Adipose tissue (tissue), 3 donors: Measurements from ENCODE around the gene DCUN1D3. TPM values are rescaled to one million over a fixed set of nuclear protein-coding genes. Genes with fewer than 3 reads are reported as not detected.
"Not testable (repeated sequence)": the region's sequence is repeated elsewhere in the genome, so short reads cannot be mapped to it uniquely, and the experiment has no call there.

Experiments
- H3K27ac ChIP-seq: one replicate; pipeline ENCODE4 v1.5.1; 2013; ENCODE audit warnings: low read depth, low read length
- WGBS, 3 donors: extraction: QIAGEN DNeasy Blood & Tissue Kit; methylation state at CpG; one replicate each; pipeline ENCODE4 v1.1.7; 2013; 5-methylcytosine and 5-hydroxymethylcytosine counted together
- polyA plus RNA-seq, 3 donors: library from polyadenylated mRNA; stranded (reverse); fragments of 200-250 nt; gene quantifications; one replicate each; pipeline ENCODE4 v1.2.3, GENCODE V29; 2013
- donor health status: healthy with polysubstance abuse.
- donor health status: Bipolar disorder and iron deficiency.
- donor health status: healthy.

DCUN1D3 gene
- polyA plus RNA-seq, 3 donors: 2.0 to 18.3 (median 18.3) TPM

DNA sequence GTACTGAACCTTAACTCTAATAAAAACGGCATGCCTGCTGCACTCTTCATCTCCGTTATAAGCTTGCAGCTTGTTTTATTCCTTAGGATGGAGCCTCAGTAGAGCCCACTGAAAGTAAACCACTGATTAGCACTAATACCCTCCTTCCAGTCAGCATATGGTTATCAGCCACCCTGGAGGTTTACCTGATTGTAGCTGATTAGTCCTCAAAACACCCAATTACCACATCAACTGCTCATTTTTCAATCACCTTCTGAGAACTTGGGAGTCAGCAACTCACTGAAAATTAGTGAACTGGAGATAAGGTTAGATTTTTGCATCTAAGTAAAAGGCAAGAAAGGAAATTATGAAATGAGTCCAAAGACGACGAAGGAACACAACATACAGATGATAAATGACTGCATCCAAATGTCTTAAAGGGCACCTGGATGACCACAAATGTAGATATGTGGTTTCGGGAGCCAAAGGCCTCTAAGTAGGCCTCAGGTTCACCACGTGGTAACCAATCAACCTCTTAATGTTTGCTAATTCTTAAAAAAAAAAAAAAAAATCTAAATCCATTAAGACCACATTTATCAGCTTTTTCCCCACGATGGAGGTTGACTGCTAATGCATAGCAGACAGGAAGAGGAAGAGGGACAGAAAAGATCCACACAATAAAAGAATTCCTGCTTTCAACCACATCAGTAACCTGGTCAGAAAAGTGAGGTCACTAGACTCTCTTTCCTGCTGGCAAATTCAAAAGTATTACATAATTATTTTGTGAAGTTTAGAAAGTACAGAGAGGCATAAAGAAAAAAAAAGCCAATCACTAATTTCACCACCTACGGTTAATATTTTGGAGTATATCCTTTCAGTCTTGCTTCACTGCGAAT is 28.0 kb downstream of the DCUN1D3 start:
- 61 to 69% (median 65%) methylated on average over 9 of the region's 9 CpGs for WGBS, 3 donors
- H3K27ac ChIP-seq: no peak overlapping the region

DNA sequence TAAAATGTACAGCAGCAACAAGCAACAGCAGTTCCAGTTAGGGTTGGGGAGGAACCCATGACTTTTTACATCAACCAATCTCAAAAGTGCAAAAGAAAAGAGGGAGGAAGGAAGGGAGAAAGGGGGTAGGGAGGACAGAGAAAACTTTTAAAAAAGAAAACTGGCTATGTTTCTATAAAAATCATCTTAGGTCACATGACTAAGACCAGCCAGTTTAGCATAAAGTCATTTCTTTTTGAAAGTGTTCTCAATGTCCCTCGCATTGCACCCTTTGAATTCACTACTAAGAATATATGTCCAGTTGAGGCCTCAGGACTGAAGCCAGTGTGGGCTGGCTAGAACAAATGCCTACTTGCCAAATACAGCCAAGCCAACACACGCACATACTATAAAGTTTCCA is 28.9 kb downstream of the DCUN1D3 start:
- WGBS, 3 donors: 31 to 75% (median 38%) methylated on average over 2 of the region's 2 CpGs
- H3K27ac ChIP-seq: no peak overlapping the region

DNA sequence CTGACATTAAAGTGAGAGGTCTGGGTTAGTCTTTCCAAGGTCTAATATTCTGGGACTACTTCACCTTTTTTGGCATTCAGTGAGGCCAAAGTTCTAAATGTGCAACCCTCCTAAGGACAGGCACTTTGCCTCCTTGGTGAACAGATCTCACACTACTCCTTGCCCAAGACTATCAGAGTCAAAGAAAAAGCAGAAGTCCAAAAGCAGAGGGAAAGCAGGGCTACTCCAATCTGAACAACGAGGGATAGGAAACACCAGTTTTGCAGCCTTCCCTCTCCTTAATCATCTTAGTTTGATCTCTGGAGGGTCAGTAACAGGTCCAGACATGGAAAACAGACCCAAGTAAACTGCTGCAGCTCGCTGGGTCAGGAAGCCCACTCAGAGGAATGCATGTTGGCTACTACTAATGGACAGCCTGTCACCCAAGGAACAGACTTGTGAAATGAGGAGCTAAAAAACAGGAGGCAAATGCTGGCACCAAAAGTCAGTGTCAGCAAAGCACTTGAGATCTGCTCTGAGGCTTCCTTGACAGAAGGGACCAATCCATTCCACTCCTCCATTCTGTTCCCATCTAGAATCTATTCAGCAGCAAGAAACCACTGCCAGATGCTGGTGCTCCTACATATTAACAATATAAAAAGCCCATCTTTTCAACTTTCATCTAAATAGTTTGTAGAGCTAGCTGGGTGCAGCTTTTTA is 29.9 kb downstream of the DCUN1D3 start:
- H3K27ac ChIP-seq: no peak overlapping the region
- 47 to 77% (median 51%) methylated on average over 2 of the region's 2 CpGs for WGBS, 3 donors

DNA sequence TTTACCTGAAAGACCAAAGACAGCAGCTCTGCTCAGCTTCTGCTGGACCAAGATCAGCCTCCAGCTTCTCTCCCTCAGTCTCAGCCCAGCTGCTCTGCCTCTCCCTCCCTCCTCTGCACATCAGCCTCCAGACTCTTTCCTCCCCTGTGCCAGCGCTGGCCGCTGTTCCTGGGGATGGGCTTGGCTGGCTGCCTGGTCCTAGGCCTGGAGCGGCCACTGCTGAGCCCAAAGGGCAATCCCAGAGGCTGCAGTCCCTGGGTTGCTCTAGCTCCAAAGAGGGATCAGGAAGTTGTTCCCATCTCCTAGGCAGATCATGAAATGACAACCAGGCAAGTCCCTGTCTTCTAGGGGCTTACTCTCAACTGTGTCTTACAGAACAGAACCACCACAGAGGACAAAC is 31.3 kb downstream of the DCUN1D3 start:
- H3K27ac ChIP-seq: no peak overlapping the region
- WGBS, 3 donors: 9 to 28% (median 15%) methylated on average over 3 of the region's 3 CpGs

DNA sequence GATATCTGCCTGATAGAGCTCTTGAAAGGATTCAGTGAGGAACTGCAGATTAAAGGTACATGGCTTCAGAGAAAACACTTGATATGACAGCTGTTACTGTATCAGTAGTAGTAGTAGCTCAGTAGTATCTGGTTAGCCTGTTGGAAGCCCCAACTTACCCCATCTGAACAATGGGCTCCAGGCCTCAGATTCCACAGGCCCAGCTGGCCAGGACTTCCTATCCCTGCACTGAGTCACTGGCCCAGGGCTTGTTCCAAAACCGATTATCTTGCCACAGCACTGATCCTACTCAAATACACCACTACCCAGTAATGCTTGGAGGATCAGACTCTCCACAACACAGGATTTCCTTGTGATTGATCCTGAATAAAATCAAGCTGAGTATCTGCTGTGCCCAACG is 32.6 kb downstream of the DCUN1D3 start:
- 78 to 87% (median 84%) methylated on average over 2 of the region's 2 CpGs for WGBS, 3 donors

DNA sequence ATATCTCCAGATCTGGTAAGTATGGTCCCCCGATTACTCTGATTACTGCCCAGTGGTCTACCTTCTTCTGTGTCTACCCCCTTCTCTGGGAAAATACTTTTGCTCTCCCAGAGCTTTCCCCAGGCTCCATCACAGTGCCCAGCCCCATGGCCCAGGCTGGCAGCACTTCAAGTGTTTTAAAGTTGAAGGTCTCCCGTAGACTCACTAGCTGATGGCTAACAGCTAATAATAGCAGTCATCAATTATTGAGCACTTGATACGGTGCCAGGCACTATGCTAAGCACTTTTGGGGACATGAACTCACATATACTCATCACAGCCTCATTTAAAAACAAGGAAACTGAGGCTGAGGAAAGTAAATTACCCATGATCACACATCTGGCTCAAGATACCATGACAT is 33.4 kb downstream of the DCUN1D3 start:
- 49 to 73% (median 67%) methylated on average over 3 of the region's 3 CpGs for WGBS, 3 donors
- no peak overlapping the region for H3K27ac ChIP-seq

More for the DNA sequence above, 32.6 kb downstream of the DCUN1D3 start:
- H3K27ac ChIP-seq: no peak overlapping the region

DNA sequence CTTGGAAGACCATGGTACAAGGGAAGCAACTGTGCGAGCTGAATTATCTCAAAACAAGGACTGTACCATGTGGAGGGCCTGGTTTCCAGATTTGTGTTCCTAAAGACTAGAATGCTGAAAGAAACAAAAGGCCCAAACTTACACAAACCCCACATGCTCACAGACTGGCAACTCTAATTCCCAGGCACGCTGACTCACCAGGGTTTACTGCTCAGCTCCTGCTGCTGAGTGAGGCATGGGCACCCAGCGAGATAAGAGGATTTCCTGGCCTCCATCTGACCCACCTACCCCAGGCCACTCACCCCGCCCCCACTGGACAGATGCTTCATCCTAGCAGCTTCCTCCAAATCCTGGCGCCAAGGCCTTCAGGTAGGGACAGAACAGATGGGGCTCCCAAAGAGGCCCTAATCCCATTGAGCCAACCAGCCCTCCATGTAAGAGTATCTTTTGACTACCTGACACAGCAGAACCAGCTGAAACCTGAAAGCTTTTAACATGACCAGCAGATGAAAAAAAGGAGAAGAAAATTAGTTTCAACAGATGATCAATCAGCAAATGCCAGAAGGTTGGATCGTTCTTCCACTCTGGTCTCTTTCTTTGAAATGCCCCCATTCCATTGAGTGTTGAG is 33.9 kb downstream of the DCUN1D3 start:
- WGBS, 3 donors: 65 to 69% (median 68%) methylated on average over 6 of the region's 6 CpGs
- no peak overlapping the region for H3K27ac ChIP-seq

DNA sequence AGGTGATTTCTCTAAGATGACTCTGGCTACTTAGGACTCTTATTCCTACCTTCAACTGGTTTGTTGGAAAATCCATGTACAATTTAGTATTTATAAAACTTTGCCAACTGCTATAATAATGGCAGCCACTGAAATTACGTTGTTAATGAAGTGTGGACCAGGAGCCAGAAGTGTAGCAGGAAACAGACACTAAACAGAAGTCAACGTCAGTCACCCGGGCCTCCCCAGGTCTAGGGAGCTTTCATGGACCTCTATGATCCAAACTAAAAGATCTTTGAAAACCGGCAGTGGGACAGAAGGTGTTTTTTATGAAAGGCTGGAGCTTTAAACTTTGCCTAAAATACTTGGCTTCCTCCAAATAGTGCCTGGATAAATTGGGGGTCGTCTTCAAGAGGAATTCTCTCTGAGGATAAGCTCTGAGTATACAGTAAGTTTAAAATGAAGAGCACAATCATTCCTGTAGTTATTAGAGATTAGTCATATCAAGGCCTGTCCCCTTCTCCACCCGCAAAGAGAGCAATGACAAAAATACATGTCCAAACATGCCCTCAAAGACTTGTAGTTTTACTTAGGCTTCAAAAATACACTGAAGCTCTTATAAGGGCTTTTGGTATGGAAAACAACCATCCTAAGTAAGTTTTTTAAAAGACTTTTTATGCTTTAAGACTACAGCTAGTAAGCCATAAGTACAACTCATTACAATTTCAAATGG is 34.6 kb downstream of the DCUN1D3 start:
- H3K27ac ChIP-seq: no peak overlapping the region
- WGBS, 3 donors: 70 to 80% (median 76%) methylated on average over 6 of the region's 6 CpGs

DNA sequence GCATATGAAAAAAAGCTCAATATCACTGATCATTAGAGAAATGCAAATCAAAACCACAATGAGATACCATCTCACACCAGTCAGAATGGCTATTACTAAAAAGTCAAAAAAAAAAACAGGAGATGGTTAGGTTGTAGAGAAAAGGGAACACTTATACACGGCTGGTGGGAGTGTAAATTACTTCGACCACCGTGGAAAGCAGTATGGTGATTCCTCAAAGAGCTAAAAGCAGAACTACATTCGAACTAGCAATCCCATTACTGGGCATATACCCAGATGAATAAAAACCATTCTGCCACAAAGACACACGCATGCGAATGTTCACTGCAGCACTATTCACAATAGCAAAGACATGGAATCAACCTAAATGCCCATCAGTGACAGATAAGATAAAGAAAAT is 35.8 kb downstream of the DCUN1D3 start:
- H3K27ac ChIP-seq: not testable (repeated sequence)
- whole genome bisulfite sequencing, 3 donors: 80 to 91% (median 82%) methylated on average over 6 of the region's 6 CpGs

DNA sequence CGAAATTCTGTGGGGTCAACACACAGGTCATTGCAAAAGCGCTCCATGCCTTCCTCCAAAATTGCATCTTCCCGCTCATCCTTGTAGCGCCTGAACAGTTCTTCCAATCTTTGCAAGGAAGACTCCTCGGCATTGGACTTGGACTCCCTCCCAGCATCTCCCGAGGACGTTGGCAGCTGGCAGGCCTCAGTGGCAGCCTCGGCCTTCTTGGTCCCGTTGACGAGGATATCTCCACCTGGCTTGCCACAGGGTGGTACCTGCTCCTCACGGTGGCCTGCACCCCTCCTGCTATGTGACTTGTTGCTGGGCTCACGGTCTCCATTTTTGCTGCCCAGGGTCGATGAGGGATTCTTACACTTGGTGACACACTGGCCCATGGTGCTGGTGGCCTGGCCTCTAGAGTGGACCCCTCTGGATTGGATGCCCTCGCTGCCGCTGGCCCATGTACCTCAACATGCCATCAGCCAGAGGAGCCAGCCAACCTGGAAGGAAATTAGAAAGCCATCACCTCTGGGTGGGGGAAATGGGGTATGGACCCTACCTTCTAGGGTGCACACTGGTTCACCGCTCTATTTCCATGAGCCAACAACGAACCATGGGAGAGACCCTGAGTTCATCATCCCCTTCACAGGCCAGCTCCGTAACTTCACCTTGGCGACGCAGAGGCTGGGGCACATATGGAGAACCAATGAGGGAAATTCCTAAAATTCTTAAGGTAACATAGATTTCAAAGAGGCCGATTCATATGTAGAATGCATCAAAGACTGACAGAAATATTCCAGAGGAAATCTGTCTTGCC is 37.8 kb downstream of the DCUN1D3 start:
- 91 to 94% (median 94%) methylated on average over 21 of the region's 21 CpGs for WGBS, 3 donors
- no peak overlapping the region for H3K27ac ChIP-seq

DNA sequence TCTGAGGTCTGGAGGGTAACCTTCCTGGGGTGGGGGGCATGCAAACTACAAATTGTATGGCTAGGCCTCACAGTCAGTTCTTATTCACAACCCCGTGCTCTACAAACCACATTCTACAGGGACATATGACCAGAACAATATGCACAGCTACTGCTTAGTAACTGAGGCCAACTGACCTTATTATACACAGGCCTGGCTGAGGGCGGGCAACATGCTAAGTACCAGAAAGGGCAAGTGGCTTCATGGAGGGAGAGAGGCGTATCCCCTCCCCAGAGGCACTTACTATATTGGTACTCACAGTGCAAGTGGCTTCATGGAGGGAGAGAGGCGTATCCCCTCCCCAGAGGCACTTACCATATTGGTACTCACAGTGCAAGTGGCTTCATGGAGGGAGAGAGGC is 39.2 kb downstream of the DCUN1D3 start:
- not testable (repeated sequence) for H3K27ac ChIP-seq
- 69 to 86% (median 84%) methylated on average over 3 to 4 of the region's 4 CpGs for WGBS, 3 donors

DNA sequence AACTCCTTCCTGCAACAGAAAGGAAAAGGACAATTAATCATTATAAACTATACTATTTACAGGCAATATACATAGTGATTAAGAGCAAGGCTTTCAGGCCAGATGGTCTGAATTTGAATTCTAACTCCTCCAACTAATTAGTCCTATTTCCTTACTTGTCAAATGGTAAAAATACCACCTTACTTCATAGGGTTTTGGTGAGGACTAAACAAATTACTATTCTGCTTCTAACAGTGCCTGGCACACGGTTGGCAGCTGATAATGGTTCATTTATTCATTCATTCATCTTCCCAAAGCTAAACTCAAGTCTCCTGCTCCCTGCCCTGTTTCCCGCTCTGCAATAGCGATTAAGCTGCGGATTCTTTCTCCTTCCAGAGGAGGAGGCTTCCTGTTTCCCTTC is 39.8 kb downstream of the DCUN1D3 start:
- no peak overlapping the region for H3K27ac ChIP-seq
- WGBS, 3 donors: 64 to 78% (median 71%) methylated on average over 4 of the region's 4 CpGs

DNA sequence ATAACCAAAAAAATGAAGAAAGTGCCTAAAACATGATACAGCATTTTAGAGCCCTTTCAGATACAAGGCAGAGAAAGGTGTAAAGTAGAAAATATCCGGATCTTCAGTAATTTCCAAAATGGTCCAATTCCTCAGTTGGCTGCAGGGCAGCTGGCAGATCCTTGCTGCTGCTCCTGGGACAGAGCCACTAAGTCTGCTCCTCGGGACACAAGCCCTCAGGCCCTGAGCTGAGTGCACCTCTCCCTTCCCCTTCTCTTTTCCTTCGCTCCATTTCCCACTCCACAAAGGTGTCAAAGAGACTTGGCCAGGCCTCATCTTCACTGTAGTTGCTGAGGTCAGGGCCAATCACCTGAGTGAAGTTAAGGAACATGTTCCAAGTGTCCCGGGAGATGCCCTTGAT is 40.5 kb downstream of the DCUN1D3 start:
- H3K27ac ChIP-seq: no peak overlapping the region
- 60 to 76% (median 73%) methylated on average over 4 of the region's 4 CpGs for WGBS, 3 donors

DNA sequence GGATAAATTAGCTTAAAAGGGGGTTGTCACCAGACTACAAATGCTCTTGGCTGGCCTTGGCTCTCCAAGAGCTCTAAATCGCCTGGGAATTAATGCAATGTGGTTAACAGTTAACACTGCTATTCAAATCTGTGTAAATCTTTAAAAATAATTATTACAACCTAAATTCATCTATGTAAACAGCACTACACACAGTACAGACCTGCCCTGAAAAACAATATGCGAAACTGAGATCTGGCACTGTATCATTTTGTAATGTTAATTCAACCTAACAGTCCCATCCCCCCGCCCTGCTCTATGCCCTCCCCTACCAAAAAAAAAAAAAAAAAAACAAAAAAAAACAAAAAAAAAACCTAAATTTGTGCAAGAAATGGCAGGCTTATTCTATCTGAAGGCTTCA is 40.9 kb downstream of the DCUN1D3 start:
- 87 to 91% (median 88%) methylated on average over 3 of the region's 3 CpGs for WGBS, 3 donors
- H3K27ac ChIP-seq: no peak overlapping the region

DNA sequence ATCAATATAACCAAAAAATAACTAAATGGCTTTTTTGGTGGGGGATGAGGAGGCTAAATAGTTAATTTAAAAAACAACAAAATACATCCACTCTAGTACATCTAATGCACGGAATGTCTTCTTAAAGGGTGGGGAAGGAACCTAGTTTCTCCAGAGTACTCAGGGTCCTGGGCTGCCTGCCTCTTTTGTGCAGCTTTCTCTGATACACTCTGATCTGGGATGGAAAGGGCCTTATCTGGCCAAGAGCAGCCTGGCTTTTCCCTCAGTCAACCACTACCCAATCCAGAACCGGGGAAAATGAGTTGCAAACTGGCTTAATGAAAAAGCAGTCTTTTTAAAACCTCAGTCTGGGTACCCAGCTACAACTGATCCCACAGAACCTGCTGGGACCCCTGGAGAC is 42.9 kb downstream of the DCUN1D3 start:
- no peak overlapping the region for H3K27ac ChIP-seq

DNA sequence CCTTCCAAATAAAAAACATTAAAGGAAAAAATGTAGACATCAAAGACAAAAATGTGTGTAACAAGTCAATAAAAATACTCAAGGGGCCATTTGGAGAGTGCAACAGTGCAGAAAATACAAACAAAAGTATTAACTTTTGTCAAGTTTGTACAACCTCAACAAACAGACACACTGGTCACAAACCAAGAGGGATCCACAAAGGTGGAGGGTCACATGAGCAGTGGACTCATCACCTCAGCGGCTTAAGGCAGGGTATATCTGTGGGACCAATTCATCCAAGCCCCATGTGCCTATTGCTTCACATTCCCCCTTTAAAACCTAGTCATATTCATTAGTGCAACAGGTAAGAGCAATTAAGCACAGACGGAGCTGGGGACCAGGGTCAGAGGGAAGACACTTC is 45.2 kb downstream of the DCUN1D3 start:
- 91 to 100% (median 96%) methylated on average over 2 of the region's 2 CpGs for WGBS, 3 donors

More for the DNA sequence above, 42.9 kb downstream of the DCUN1D3 start:
- 66 to 88% (median 77%) methylated on average over 2 of the region's 2 CpGs for WGBS, 3 donors

DNA sequence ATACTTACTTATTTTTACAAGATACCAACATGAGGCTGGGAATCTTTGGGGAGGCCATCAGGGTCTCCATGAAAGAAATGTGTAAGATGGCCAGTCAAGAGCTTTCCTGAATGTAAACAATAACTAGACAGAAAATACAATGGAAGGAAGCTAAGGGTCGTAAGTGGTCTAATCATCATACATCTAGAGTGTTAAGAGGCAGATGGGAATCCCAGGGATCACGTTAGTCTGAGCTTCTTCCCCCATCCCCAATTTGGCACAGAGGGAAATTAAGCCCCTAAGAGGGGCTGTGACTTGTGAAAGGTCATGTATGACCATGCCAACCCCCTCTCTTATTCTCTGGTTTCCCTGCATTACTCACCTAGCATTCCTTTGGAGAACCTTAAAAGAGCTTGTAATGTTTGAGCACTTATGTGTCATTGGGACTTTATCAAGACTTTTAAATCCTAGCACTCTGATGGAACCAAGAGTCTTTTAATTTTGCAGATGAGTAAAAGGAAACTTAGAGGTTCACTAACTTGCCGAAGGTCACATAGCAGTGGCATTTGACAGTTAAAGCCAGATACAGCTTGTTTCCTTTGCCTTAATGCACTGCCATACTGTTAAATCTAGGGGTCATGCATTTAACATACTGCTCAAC is 46.1 kb downstream of the DCUN1D3 start:
- H3K27ac ChIP-seq: no peak overlapping the region
- WGBS, 3 donors: 84 to 94% (median 85%) methylated on average over 3 of the region's 3 CpGs

More for the DNA sequence above, 45.2 kb downstream of the DCUN1D3 start:
- H3K27ac ChIP-seq: no peak overlapping the region
